HCT116 (cell line): Measurements from ENCODE around the gene FGF8. TPM values are rescaled to one million over a fixed set of nuclear protein-coding genes. Genes with fewer than 3 reads are reported as not detected.

Experiments used
- ATAC-seq: fragments of 200-7000 bp; cut with Tn5 transposase; 2 replicates; pipeline ENCODE4 v1.9.1; 2020; ENCODE audit warnings: mild to moderate bottlenecking, moderate library complexity
- BruUV-seq: library from RNA; stranded (reverse); fragments of 400-500 nt; replicated peaks from 2 replicates; lab custom pipeline; 2021; lab: Mats Ljungman, UMichigan
- CTCF ChIA-PET: fragments of 300-600 bp; sonication (Branson Sonifier 250); formaldehyde crosslinking; loops from one replicate; lab custom pipeline; 2021; ENCODE audit warnings: antibody characterized with exemption; lab: Charles Lee
- POLR2A ChIA-PET: fragments of 300-600, 350-600 bp; sonication (Branson Sonifier 250); formaldehyde crosslinking; loops from one replicate; lab custom pipeline; 2021; ENCODE audit warnings: antibody characterized with exemption; lab: Charles Lee
- RAD21 ChIA-PET, 2 experiments: fragments of 300-600 bp; sonication (Branson Sonifier 250); formaldehyde crosslinking; loops; one replicate each; lab custom pipeline; 2023; ENCODE audit warnings: low total read pairs in 2 of 2; ENCODE audit not compliant: uncharacterized antibody in 2 of 2, unreplicated experiment in 2 of 2, low non-redundant PET in 1 of 2; lab: Charles Lee
- DNase-seq: peaks from one replicate; pipeline ENCODE4 v3.0.0-alpha.2; 2010; ENCODE audit warnings: low read depth, low spot score
- H2AFZ ChIP-seq: fragments of 200-600 bp; shearing (Covaris generic), sonication (generic); 2 replicates; pipeline ENCODE4 v1.6.1; 2017; ENCODE audit warnings: low read depth, mixed run types, mixed read lengths, antibody characterized with exemption, low read length; ENCODE audit not compliant: poor library complexity, severe bottlenecking
- H3K27ac ChIP-seq: 2 replicates; pipeline ENCODE4 v1.5.1; 2012; ENCODE audit warnings: low read depth, low read length
- H3K27me3 ChIP-seq: fragments of 200-600 bp; sonication (generic); 2 replicates; pipeline ENCODE4 v1.6.1; 2016; ENCODE audit warnings: mixed run types, low read length, mixed read lengths; ENCODE audit not compliant: insufficient read depth
- H3K36me3 ChIP-seq, 2 experiments: fragments of 200-500 bp in 1 of 2; fragments of 200-600 bp in 1 of 2; sonication (Bioruptor generic) in 1 of 2; sonication (generic) in 1 of 2; 2 replicates each; pipeline versions ENCODE4 v1.5.1 to v1.6.1; 2014 to 2016; ENCODE audit warnings: low read length in 2 of 2, inconsistent platforms in 1 of 2, mixed read lengths in 1 of 2, mixed run types in 1 of 2; ENCODE audit not compliant: insufficient read depth in 2 of 2, control insufficient read depth in 1 of 2
- H3K4me1 ChIP-seq, 2 experiments: fragments of 200-600 bp in 1 of 2; sonication (generic) in 1 of 2; 2 replicates each; pipeline versions ENCODE4 v1.5.1 to v1.6.1; 2012 to 2017; ENCODE audit warnings: low read length in 2 of 2, inconsistent platforms in 1 of 2, mild to moderate bottlenecking in 1 of 2, mixed read lengths in 1 of 2, mixed run types in 1 of 2, moderate library complexity in 1 of 2; ENCODE audit not compliant: insufficient read depth in 2 of 2, control insufficient read depth in 1 of 2
- H3K4me2 ChIP-seq: fragments of 200-600 bp; sonication (generic); 2 replicates; pipeline ENCODE4 v1.6.1; 2017; ENCODE audit warnings: mixed run types, low read length, mixed read lengths
- H3K4me3 ChIP-seq, 2 experiments: fragments of 200-600 bp in 1 of 2; sonication (generic) in 1 of 2; replicated peaks in 1 of 2; 2 replicates each; pipeline ENCODE4 v1.5.1; 2011 to 2016; ENCODE audit warnings: low read length in 2 of 2, control low read depth in 1 of 2, low read depth in 1 of 2, mild to moderate bottlenecking in 1 of 2, mixed read lengths in 1 of 2, mixed run types in 1 of 2
- H3K79me2 ChIP-seq: fragments of 200-600 bp; sonication (generic); 2 replicates; pipeline ENCODE4 v1.6.1; 2017; ENCODE audit warnings: mild to moderate bottlenecking, mixed run types, low read length, moderate library complexity, mixed read lengths; ENCODE audit not compliant: insufficient read depth
- H3K9ac ChIP-seq: fragments of 200-600 bp; sonication (generic); 2 replicates; pipeline ENCODE4 v1.6.1; 2016; ENCODE audit warnings: low read length, mixed read lengths
- H3K9me2 ChIP-seq: fragments of 200-600 bp; sonication (generic), shearing (Covaris generic); 2 replicates; pipeline ENCODE4 v1.6.1; 2017; ENCODE audit warnings: mixed run types, mild to moderate bottlenecking, moderate library complexity; ENCODE audit not compliant: insufficient read depth
- H3K9me3 ChIP-seq, 2 experiments: fragments of 200-500 bp in 1 of 2; fragments of 200-600 bp in 1 of 2; sonication (Bioruptor generic) in 1 of 2; sonication (generic) in 1 of 2; 2 replicates each; pipeline ENCODE4 v1.6.1; 2014 to 2017; ENCODE audit warnings: low read length in 2 of 2, mixed read lengths in 2 of 2, inconsistent platforms in 1 of 2, low read depth in 1 of 2, mild to moderate bottlenecking in 1 of 2, mixed run types in 1 of 2, moderate library complexity in 1 of 2; ENCODE audit not compliant: control insufficient read depth in 1 of 2, insufficient read depth in 1 of 2
- H4K20me1 ChIP-seq: fragments of 200-600 bp; sonication (generic), shearing (Covaris generic); 2 replicates; pipeline ENCODE4 v1.6.1; 2017; ENCODE audit warnings: mixed run types, mild to moderate bottlenecking, moderate library complexity; ENCODE audit not compliant: insufficient read depth
- ATF3 ChIP-seq: IDR thresholded peaks from 2 replicates; pipeline ENCODE4 v1.6.1; 2012
- CBX3 ChIP-seq: IDR thresholded peaks from 2 replicates; pipeline ENCODE4 v1.6.1; 2012; ENCODE audit warnings: low read depth
- CEBPB ChIP-seq: IDR thresholded peaks from 2 replicates; pipeline ENCODE4 v1.6.1; 2012; ENCODE audit warnings: low read depth
- EGR1 ChIP-seq: IDR thresholded peaks from 2 replicates; pipeline ENCODE4 v1.6.1; 2012; ENCODE audit warnings: low read depth
- ELF1 ChIP-seq: IDR thresholded peaks from 2 replicates; pipeline ENCODE4 v1.6.1; 2012; ENCODE audit warnings: low read depth, borderline replicate concordance
- EZH2 ChIP-seq: fragments of 200-600 bp; sonication (generic); IDR thresholded peaks from 2 replicates; pipeline ENCODE4 v1.6.1; 2017; ENCODE audit warnings: antibody characterized with exemption, mixed run types
- FOSL1 ChIP-seq: IDR thresholded peaks from 2 replicates; pipeline ENCODE4 v1.6.1; 2012; ENCODE audit warnings: low read depth
- JUND ChIP-seq: IDR thresholded peaks from 2 replicates; pipeline ENCODE4 v1.6.1; 2012
- MAX ChIP-seq: IDR thresholded peaks from 2 replicates; pipeline ENCODE4 v1.6.1; 2012
- POLR2A ChIP-seq: IDR thresholded peaks from 2 replicates; pipeline ENCODE4 v1.7.0; 2011; ENCODE audit warnings: borderline replicate concordance; ENCODE audit not compliant: insufficient read depth, insufficient read length; ENCODE audit errors: extremely low read depth
- POLR2AphosphoS5 ChIP-seq: IDR thresholded peaks from 2 replicates; pipeline ENCODE4 v1.6.1; 2011; ENCODE audit warnings: mild to moderate bottlenecking, low read depth, low read length, moderate library complexity
- RAD21 ChIP-seq: IDR thresholded peaks from 2 replicates; pipeline ENCODE4 v1.6.1; 2012; ENCODE audit warnings: low read depth, mild to moderate bottlenecking
- REST ChIP-seq: IDR thresholded peaks from 2 replicates; pipeline ENCODE4 v1.6.1; 2012; ENCODE audit warnings: low read depth
- SP1 ChIP-seq: IDR thresholded peaks from 2 replicates; pipeline ENCODE4 v1.6.1; 2012; ENCODE audit warnings: low read depth
- SRF ChIP-seq: IDR thresholded peaks from 2 replicates; pipeline ENCODE4 v1.6.1; 2012; ENCODE audit warnings: low read depth
- TCF7L2 ChIP-seq: IDR thresholded peaks from 2 replicates; pipeline ENCODE4 v1.7.0; 2011; ENCODE audit warnings: borderline replicate concordance, inconsistent platforms; ENCODE audit not compliant: insufficient read depth, insufficient read length; ENCODE audit errors: extremely low read depth
- YY1 ChIP-seq: IDR thresholded peaks from 2 replicates; pipeline ENCODE4 v1.6.1; 2011; ENCODE audit warnings: low read length, low read depth, moderate library complexity, mild to moderate bottlenecking; ENCODE audit not compliant: insufficient replicate concordance; ENCODE audit errors: extremely low read depth
- ZBTB33 ChIP-seq: IDR thresholded peaks from 2 replicates; pipeline ENCODE4 v1.6.1; 2011; ENCODE audit warnings: mild to moderate bottlenecking, low read length, moderate library complexity; ENCODE audit not compliant: insufficient replicate concordance; ENCODE audit errors: extremely low read depth
- ZFX ChIP-seq: fragments of 450-650 bp; IDR thresholded peaks from 2 replicates; pipeline ENCODE4 v1.6.1; 2017
- intact Hi-C: fragments of 100-400 bp; cut with micrococcal nuclease; formaldehyde crosslinking; loops from 2 replicates; pipeline ENCODE4 v1.10.0; 2022
- total RNA-seq: library from RNA; stranded (reverse); gene quantifications from one replicate; pipeline ENCODE4 v1.2.1, GENCODE V29; 2021; ENCODE audit not compliant: unreplicated experiment

Gene FGF8
- total RNA-seq, 1 experiment from 2014 or later, result 2.7 TPM

- no peak overlapping the region for H3K4me3 ChIP-seq
- no peaks in the 10 kb centered on the region for H4K20me1 ChIP-seq
- no peaks in the 10 kb centered on the region for H3K79me2 ChIP-seq
- RAD21 ChIA-PET, result no interaction called here
- intact Hi-C loops, result no loop called here
- DNase-seq (no peak), ATAC-seq (no peak)
- no peaks in the 10 kb centered on the region for H3K36me3 ChIP-seq
- CTCF ChIA-PET, result interaction anchor here (1.1 to 2.2 kb wide), 2 partner anchors 13 to 165 kb away, joined by 4 to 9 read pairs; no protein-coding TSS in a partner anchor
- H3K9me2 ChIP-seq, result no peaks in the 10 kb centered on the region
- H3K4me1 ChIP-seq, result no peaks in the 10 kb centered on the region
- peaks cover 11% of the 10 kb centered on the region; the same call in 1 of the 2 replicates for H3K27me3 ChIP-seq
- H3K9me3 ChIP-seq, result no peaks in the 10 kb centered on the region
- POLR2A ChIA-PET, result no interaction called here
- H2AFZ ChIP-seq, result no peak overlapping the region
- BruUV-seq, result no TSS peak
- TF ChIP-seq ELF1 (no peak), REST (no peak), MAX (no peak), JUND (no peak), POLR2AphosphoS5 (no peak), EGR1 (no peak), SP1 (no peak), POLR2A (no peak), CEBPB (no peak), ZBTB33 (no peak), RAD21 (no peak), EZH2 (no peak), TCF7L2 (no peak), SRF (no peak), YY1 (no peak), FOSL1 (no peak), CBX3 (no peak), ATF3 (no peak), ZFX (no peak)
- no peak overlapping the region for H3K4me2 ChIP-seq
- no peak overlapping the region for H3K9ac ChIP-seq
- no peak overlapping the region for H3K27ac ChIP-seq
Measured at GRCh38 chr10:101767600-101767945, 8.3 kb downstream of the FGF8 start.
